Testis (tissue), 3 donors: ENCODE measurements around the gene SLC44A1. TPM values are rescaled to one million over a fixed set of nuclear protein-coding genes. Genes with fewer than 3 reads are reported as not detected.
A peak's percentile ranks its signal among the peaks of the same experiment; 100 is the strongest.

Source experiments
- DNase-seq: peaks from one replicate; pipeline ENCODE4 v3.0.0-alpha.2; 2019
- H3K27ac ChIP-seq, 2 donors: fragments of 200-600 bp; sonication (generic); one replicate each; pipeline ENCODE4 v1.5.1; 2019
- H3K27me3 ChIP-seq: fragments of 200-600 bp; sonication (generic); one replicate; pipeline ENCODE4 v1.5.1; 2019
- H3K36me3 ChIP-seq: fragments of 200-600 bp; sonication (generic); one replicate; pipeline ENCODE4 v1.5.1; 2017; ENCODE audit warnings: low read depth; ENCODE audit errors: missing control alignments
- H3K4me1 ChIP-seq: fragments of 200-600 bp; sonication (generic); one replicate; pipeline ENCODE4 v1.5.1; 2019
- H3K4me3 ChIP-seq, 2 donors: fragments of 200-600 bp; sonication (generic); one replicate each; pipeline ENCODE4 v1.5.1; 2017 to 2019
- H3K9me3 ChIP-seq: fragments of 200-600 bp; sonication (generic); one replicate; pipeline ENCODE4 v1.5.1; 2017
- POLR2A ChIP-seq: fragments of 450-650 bp; IDR thresholded peaks from one replicate; pipeline ENCODE4 v1.6.1; 2017; ENCODE audit warnings: antibody characterized with exemption, mild to moderate bottlenecking, moderate library complexity
- WGBS, 2 donors: methylation state at CpG; one replicate each; pipeline ENCODE4 v1.1.5; 2018; 5-methylcytosine and 5-hydroxymethylcytosine counted together
- intact Hi-C: fragments of 100-400 bp; cut with DNase I; formaldehyde crosslinking; loops from one replicate; pipeline ENCODE4 v1.15.1; 2023; ENCODE audit warnings: low total_unique reads
- polyA plus RNA-seq: library from polyadenylated mRNA; stranded (reverse); fragments of 350-450 nt; fragmentation: Illumina TruSeq; extraction: RNeasy Lipid Tissue Mini Kit (QIAGEN cat#74804); gene quantifications from one replicate; pipeline ENCODE4 v1.2.3, GENCODE V29; 2014; ENCODE audit warnings: low read depth, low replicate concordance; ENCODE audit not compliant: insufficient read depth
- total RNA-seq, 2 donors: library from RNA; depleted of rRNA; stranded (reverse); fragments of >200 nt; gene quantifications; one replicate each; pipeline ENCODE4 v1.2.3, GENCODE V29; 2016
- TF ChIP-seq, protein P1 (sequence below), 3 experiments: fragments of 450-650 bp in 2 of 3; fragments of 200-600 bp in 1 of 3; sonication (generic) in 1 of 3; IDR thresholded peaks; one replicate each; pipeline ENCODE4 v1.5.1; 2016 to 2019; ENCODE audit warnings: antibody characterized with exemption in 3 of 3, mild to moderate bottlenecking in 2 of 3, moderate library complexity in 1 of 3

Gene SLC44A1
- total and polyA plus RNA-seq, 3 donors from 2014 or later = 8.9 to 16.7 (median 11.1) TPM

DNA sequence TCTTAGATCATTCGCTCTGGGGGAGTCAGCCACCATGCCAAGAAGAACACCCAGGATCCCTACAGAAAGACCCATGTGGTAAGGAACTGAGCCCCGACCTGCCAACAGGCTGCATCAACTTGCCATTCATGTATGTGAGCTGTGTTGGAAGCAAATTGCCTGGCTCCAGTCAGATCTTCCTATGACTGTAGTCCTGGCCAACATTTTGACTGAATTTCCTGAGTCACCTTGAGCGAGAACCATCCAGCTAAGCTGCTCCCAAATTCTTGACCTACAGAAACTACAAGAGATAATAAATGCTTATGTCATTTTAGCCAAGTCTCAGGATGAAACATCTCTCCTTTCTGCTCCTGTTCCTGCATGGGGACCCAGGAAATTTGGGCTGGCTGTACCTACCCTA, 40.0 kb upstream of the SLC44A1 start:
- 92 to 100% methylated on average over 3 of the region's 3 CpGs for WGBS, 2 donors
- H3K4me1 ChIP-seq = no peaks in the 10 kb centered on the region
- no peak for DNase-seq
- H3K4me3 ChIP-seq = no peak overlapping the region
- H3K27me3 ChIP-seq = no peaks in the 10 kb centered on the region
- no peak overlapping the region for H3K27ac ChIP-seq
- TF ChIP-seq, protein P1, sequence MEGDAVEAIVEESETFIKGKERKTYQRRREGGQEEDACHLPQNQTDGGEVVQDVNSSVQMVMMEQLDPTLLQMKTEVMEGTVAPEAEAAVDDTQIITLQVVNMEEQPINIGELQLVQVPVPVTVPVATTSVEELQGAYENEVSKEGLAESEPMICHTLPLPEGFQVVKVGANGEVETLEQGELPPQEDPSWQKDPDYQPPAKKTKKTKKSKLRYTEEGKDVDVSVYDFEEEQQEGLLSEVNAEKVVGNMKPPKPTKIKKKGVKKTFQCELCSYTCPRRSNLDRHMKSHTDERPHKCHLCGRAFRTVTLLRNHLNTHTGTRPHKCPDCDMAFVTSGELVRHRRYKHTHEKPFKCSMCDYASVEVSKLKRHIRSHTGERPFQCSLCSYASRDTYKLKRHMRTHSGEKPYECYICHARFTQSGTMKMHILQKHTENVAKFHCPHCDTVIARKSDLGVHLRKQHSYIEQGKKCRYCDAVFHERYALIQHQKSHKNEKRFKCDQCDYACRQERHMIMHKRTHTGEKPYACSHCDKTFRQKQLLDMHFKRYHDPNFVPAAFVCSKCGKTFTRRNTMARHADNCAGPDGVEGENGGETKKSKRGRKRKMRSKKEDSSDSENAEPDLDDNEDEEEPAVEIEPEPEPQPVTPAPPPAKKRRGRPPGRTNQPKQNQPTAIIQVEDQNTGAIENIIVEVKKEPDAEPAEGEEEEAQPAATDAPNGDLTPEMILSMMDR (IDR thresholded peaks at IDR 0.05) = no peak
- TF ChIP-seq POLR2A = no peak
- intact Hi-C loops = no loop called here
- H3K9me3 ChIP-seq = no peaks in the 10 kb centered on the region
- no peaks in the 10 kb centered on the region for H3K36me3 ChIP-seq

DNA sequence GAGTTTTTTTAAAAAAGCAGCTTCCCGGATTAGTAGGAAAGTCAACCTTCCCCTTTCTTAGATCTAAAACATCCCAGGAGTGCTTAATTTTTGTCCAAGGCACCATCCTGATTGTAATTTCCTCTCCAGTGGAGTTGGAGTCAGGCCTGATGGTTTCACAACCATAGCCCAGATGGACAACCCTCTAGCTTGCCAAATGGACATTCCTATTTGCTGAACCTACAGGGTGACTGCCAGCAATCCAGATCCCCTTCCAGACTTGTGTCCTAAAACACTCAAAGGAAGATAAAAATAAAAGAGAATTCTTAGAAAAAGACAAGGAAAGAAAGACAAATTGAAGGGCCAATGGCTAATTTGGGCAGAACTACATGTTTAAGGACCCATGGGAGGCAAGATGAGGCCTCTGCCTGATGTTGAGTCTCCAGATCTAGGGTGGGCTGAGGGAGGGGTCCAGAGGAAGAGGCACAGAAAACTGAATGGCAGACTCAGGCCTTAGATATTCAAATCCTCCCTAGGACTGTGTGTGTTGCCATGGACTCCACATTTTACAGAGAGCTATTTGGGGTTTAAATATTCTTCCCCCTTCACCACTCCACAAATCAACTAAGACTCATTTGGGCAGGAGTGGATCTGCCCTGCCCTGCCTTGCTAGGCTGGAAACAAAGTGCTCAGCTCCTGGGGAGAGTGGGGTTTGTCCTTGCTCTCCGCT, 38.5 kb upstream of the SLC44A1 start:
- Histone ChIP-seq H3K36me3 (no peaks in the 10 kb centered on the region), H3K4me3 (no peak overlapping the region), H3K9me3 (no peaks in the 10 kb centered on the region), H3K27ac (peak overlapping the region in 1 of 2 donors; percentile 17), H3K4me1 (no peaks in the 10 kb centered on the region), H3K27me3 (no peaks in the 10 kb centered on the region)
- TF ChIP-seq POLR2A = no peak
- TF ChIP-seq, protein P1 (IDR thresholded peaks at IDR 0.05) = no peak
- WGBS, 2 donors = 67 to 71% methylated on average over 2 of the region's 2 CpGs
- DNase-seq = peak; percentile 63
- intact Hi-C loops = no loop called here

DNA sequence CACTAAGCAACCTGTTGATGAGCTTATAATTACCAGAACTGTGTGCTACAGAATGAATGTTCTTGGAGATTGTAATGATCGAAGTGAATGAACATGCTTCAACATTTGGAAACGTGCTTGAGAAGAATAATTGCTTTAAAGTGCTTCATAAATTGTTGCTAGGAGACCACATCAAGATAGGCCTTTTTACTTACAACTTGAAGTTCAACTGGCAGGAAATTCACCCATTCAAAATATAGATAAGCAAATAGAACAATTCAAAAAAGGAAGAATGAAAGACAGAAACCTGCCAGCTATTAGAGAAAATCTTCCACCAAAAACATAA, 38.0 kb upstream of the SLC44A1 start:
- Histone ChIP-seq H3K27me3 (no peaks in the 10 kb centered on the region), H3K4me1 (no peaks in the 10 kb centered on the region), H3K36me3 (no peaks in the 10 kb centered on the region), H3K9me3 (no peaks in the 10 kb centered on the region), H3K4me3 (no peak overlapping the region), H3K27ac (peak overlapping the region in 1 of 2 donors; percentile 17)
- intact Hi-C loops = no loop called here
- no peak for TF ChIP-seq POLR2A
- TF ChIP-seq, protein P1 (IDR thresholded peaks at IDR 0.05) = no peak
- DNase-seq = no peak
- WGBS, 2 donors = 46 to 55% methylated on average over 2 of the region's 2 CpGs

DNA sequence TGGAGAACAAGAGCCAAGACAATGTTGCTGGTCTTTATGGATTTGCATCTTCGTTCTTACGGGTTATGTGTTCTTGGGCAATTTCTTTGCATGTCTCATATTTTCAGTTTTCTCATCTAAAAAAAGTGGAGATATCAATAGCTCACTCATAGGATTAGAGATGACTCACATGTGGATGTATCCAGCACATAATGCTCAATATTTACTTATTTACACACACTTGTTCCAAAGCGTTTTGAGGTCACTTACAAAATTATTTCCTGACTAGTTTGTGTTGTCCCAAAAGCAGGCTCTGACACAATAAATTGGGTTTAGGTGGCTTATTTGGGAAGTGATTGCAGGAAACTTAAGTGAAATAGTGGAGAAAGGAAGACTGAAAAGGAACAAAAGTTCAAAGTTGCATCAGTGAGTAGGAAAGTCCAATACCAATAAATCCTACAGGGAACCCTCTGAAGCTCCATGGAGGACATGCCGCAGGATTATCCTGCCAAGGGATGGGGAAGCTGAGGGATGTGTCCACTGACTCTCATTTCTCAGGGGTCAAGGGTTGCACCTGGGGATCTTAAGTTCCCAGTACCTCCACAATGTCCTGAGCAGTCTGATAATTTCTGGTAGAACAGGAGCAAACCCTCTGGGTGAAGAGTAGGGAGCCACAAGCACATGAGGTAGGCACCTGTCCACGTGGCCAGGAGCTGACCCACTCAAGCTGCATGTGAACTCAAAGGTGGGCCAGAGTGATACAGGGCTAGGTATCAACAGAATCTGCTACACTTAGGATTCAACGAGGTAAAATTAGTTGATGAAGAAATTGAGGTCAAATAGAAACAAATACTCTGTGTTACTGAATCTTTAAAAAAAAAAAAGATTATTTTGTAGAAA, 37.4 kb upstream of the SLC44A1 start:
- intact Hi-C loops = no loop called here
- H3K27ac ChIP-seq = no peak overlapping the region
- 56 to 68% methylated on average over 6 of the region's 6 CpGs for WGBS, 2 donors

More for the DNA sequence above, 37.4 kb upstream of the SLC44A1 start:
- no peaks in the 10 kb centered on the region for H3K9me3 ChIP-seq
- no peaks in the 10 kb centered on the region for H3K27me3 ChIP-seq
- no peaks in the 10 kb centered on the region for H3K4me1 ChIP-seq
- H3K4me3 ChIP-seq = no peak overlapping the region
- no peak for DNase-seq
- H3K36me3 ChIP-seq = no peaks in the 10 kb centered on the region
- no peak for TF ChIP-seq POLR2A
- TF ChIP-seq, protein P1 (IDR thresholded peaks at IDR 0.05) = no peak
